Neuronal stem cell (in vitro differentiated cells): ENCODE data around the gene CCNQ.

Source experiments
- DNase-seq: peaks from one replicate; pipeline ENCODE4 v3.0.0-alpha.2; 2013; ENCODE audit warnings: low spot score
- H2AFZ ChIP-seq: one replicate; pipeline ENCODE4 v1.6.1; 2013; ENCODE audit warnings: mild to moderate bottlenecking, low read length, inconsistent platforms
- H2AK5ac ChIP-seq: 2 replicates; pipeline ENCODE4 v1.6.1; 2013; ENCODE audit warnings: low read depth, mild to moderate bottlenecking, inconsistent platforms, low read length, moderate library complexity, mixed read lengths
- H2BK120ac ChIP-seq: 2 replicates; pipeline ENCODE4 v1.6.1; 2013; ENCODE audit warnings: low read depth, mild to moderate bottlenecking, inconsistent platforms, low read length, moderate library complexity, mixed read lengths
- H2BK12ac ChIP-seq: one replicate; pipeline ENCODE4 v1.6.1; 2013; ENCODE audit warnings: low read length, inconsistent platforms
- H2BK15ac ChIP-seq: 2 replicates; pipeline ENCODE4 v1.6.1; 2013; ENCODE audit warnings: mild to moderate bottlenecking, low read length, inconsistent platforms, mixed read lengths
- H2BK5ac ChIP-seq: one replicate; pipeline ENCODE4 v1.6.1; 2013; ENCODE audit warnings: inconsistent platforms, mild to moderate bottlenecking, low read length, moderate library complexity
- H3K14ac ChIP-seq: one replicate; pipeline ENCODE4 v1.6.1; 2013; ENCODE audit warnings: low read length, inconsistent platforms
- H3K18ac ChIP-seq: 2 replicates; pipeline ENCODE4 v1.6.1; 2013; ENCODE audit warnings: low read length, inconsistent platforms
- H3K23ac ChIP-seq: 2 replicates; pipeline ENCODE4 v1.6.1; 2013; ENCODE audit warnings: low read depth, mild to moderate bottlenecking, mixed read lengths, low read length, inconsistent platforms; ENCODE audit not compliant: poor library complexity
- H3K27ac ChIP-seq: replicated peaks from 3 replicates; pipeline ENCODE4 v1.5.1; 2013; ENCODE audit warnings: low read length, inconsistent platforms
- H3K27me3 ChIP-seq, 3 experiments: 2 replicates each; pipeline ENCODE4 v1.6.1; 2013; ENCODE audit warnings: low read length in 3 of 3, mild to moderate bottlenecking in 2 of 3, inconsistent platforms in 1 of 3, low read depth in 1 of 3, mixed read lengths in 1 of 3, moderate library complexity in 1 of 3; ENCODE audit not compliant: control insufficient read depth in 3 of 3, insufficient read depth in 3 of 3
- H3K36me3 ChIP-seq, 2 donors: replicated peaks in 1 of 2; 2 replicates each; pipeline ENCODE4 v1.6.1; 2013; ENCODE audit warnings: low read length in 2 of 2; ENCODE audit not compliant: control insufficient read depth in 2 of 2, insufficient read depth in 2 of 2
- H3K4ac ChIP-seq: 2 replicates; pipeline ENCODE4 v1.6.1; 2013; ENCODE audit warnings: inconsistent platforms, mild to moderate bottlenecking, low read length, moderate library complexity
- H3K4me1 ChIP-seq, 2 donors: 1 replicate in 1 of 2; 2 replicates in 1 of 2; pipeline ENCODE4 v1.6.1; 2013; ENCODE audit warnings: low read length in 2 of 2, low read depth in 1 of 2; ENCODE audit not compliant: control insufficient read depth in 2 of 2, insufficient read depth in 1 of 2
- H3K4me2 ChIP-seq: one replicate; pipeline ENCODE4 v1.6.1; 2013; ENCODE audit warnings: mild to moderate bottlenecking, low read length, inconsistent platforms; ENCODE audit not compliant: insufficient read depth, poor library complexity, severe bottlenecking
- H3K4me3 ChIP-seq, 2 donors: 2 replicates each; pipeline ENCODE4 v1.5.1; 2013; ENCODE audit warnings: low read length in 2 of 2, mild to moderate bottlenecking in 2 of 2, inconsistent platforms in 1 of 2, moderate library complexity in 1 of 2
- H3K79me1 ChIP-seq: one replicate; pipeline ENCODE4 v1.6.1; 2013; ENCODE audit warnings: low read depth, mild to moderate bottlenecking, inconsistent platforms, low read length, moderate library complexity
- H3K9ac ChIP-seq: one replicate; pipeline ENCODE4 v1.6.1; 2013; ENCODE audit warnings: mild to moderate bottlenecking, low read depth, low read length, inconsistent platforms; ENCODE audit not compliant: poor library complexity
- H3K9me3 ChIP-seq, 2 donors: replicated peaks in 1 of 2; 2 replicates each; pipeline versions ENCODE3 to v1.6.1; 2013; ENCODE audit warnings: low read length in 2 of 2, mild to moderate bottlenecking in 2 of 2, inconsistent platforms in 1 of 2, low read depth in 1 of 2, mixed read lengths in 1 of 2, moderate library complexity in 1 of 2; ENCODE audit not compliant: control insufficient read depth in 2 of 2, insufficient read depth in 1 of 2
- H4K8ac ChIP-seq: one replicate; pipeline ENCODE4 v1.6.1; 2013; ENCODE audit warnings: low read depth, mild to moderate bottlenecking, inconsistent platforms, low read length, moderate library complexity
- H4K91ac ChIP-seq: one replicate; pipeline ENCODE4 v1.6.1; 2013; ENCODE audit warnings: low read length, low read depth, mild to moderate bottlenecking, inconsistent platforms; ENCODE audit not compliant: poor library complexity
- WGBS, 2 donors: extraction: QIAGEN DNeasy Blood & Tissue Kit; methylation state at CpG; one replicate each; pipeline ENCODE4 v1.1.7; 2013; ENCODE audit warnings: missing lambda C conversion rate in 2 of 2, mixed read lengths in 1 of 2; ENCODE audit not compliant: insufficient read length in 2 of 2, insufficient replicate concordance in 1 of 2; ENCODE audit errors: extremely low coverage in 2 of 2; 5-methylcytosine and 5-hydroxymethylcytosine counted together

Gene CCNQ

DNA sequence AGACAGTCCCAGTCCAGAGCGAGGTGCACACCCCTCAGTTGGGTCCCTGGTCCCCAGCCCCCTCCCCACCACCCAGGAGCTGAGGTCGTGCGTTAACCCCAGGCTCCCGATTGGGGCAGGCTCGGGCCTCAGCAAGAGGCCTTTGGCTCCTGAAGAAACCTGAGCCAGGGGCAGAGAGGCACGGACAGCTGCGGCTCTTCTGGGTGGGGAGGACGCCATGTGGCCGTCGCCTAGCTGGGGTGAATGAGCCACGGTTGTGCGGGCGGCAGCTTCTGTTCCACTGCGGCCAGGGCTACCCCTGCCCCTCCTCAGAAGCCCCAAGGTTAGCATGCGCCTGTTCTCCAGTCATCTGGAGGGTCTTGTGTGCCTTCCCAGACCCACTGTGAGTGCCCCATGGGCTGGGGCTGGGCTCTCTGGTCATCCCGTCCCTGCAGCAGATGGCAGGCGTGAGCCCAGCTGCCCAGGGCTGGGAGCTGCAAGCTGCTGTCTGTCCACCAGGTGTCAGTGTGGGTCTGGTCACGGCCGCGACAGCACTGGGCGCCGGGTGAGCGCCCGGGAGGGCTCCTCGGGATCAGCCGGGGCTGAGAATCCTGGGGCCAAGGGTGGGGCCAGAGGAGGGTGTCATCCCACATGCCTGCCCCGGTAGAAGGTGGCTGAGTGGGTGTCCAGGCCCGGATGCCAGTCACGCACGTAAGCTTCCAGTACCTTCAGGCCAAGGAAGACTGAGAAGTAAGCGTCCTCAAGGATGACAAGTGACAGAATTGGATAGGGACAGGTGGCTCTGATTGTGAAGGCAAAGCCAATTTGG, 59.6 kb downstream of the CCNQ start:
- H3K4me2 ChIP-seq, result no peak overlapping the region
- H3K18ac ChIP-seq, result no peak overlapping the region
- H2BK12ac ChIP-seq, result no peak overlapping the region
- no peaks in the 10 kb centered on the region for H3K4me1 ChIP-seq
- H2BK120ac ChIP-seq, result no peak overlapping the region
- no peak overlapping the region for H3K27ac ChIP-seq
- no peak overlapping the region for H3K14ac ChIP-seq
- no peaks in the 10 kb centered on the region for H3K36me3 ChIP-seq
- H4K91ac ChIP-seq, result no peak overlapping the region
- no peaks in the 10 kb centered on the region for H3K9me3 ChIP-seq
- H2AK5ac ChIP-seq, result no peak overlapping the region
- no peak overlapping the region for H3K4me3 ChIP-seq
- H2BK5ac ChIP-seq, result peak overlapping the region; percentile 53
- DNase-seq, result peak; percentile 45
- no peak overlapping the region for H4K8ac ChIP-seq
- H3K4ac ChIP-seq, result no peak overlapping the region
- WGBS, 2 donors, result no CpG with 5 or more reads among the region's 31 CpGs
- H3K27me3 ChIP-seq, result peaks cover 0 to 64% (median 0%) of the 10 kb centered on the region in 3 experiments
- H2BK15ac ChIP-seq, result no peak overlapping the region
- no peak overlapping the region for H3K9ac ChIP-seq
- H3K23ac ChIP-seq, result no peak overlapping the region
- H3K79me1 ChIP-seq, result no peaks in the 10 kb centered on the region
- H2AFZ ChIP-seq, result peak overlapping the region; percentile 21

DNA sequence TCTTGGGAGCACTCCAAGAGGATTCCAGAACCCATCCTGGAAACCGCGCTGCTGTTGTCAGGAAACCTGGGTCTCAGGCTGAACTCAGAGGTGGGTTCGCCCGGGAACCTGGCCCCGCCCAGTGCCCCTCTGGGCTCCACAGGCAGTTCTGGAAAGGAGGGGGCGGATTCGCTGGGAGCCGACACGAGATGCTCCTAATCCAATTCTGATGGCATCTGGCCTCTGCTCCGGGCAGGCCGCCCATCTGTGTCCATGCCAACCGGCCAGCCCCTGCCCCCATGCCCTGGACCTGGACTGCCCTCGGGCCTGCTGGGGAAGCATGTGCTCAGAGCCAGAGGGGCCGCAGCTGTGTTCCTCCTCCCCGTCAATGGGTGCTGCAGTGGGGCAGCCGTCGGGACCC, 60.5 kb downstream of the CCNQ start:
- no peak overlapping the region for H3K18ac ChIP-seq
- H3K27me3 ChIP-seq, result peaks cover 0 to 67% (median 0%) of the 10 kb centered on the region in 3 experiments
- H2BK120ac ChIP-seq, result no peak overlapping the region
- WGBS, 2 donors, result no CpG with 5 or more reads among the region's 17 CpGs
- H3K9me3 ChIP-seq, result no peaks in the 10 kb centered on the region
- no peaks in the 10 kb centered on the region for H3K79me1 ChIP-seq
- no peaks in the 10 kb centered on the region for H3K4me1 ChIP-seq
- no peak overlapping the region for H4K8ac ChIP-seq
- no peak overlapping the region for H4K91ac ChIP-seq
- no peak overlapping the region for H3K4me2 ChIP-seq
- H3K4me3 ChIP-seq, result no peak overlapping the region
- no peak overlapping the region for H3K27ac ChIP-seq
- H2AK5ac ChIP-seq, result peak overlapping the region; percentile 56
- no peak overlapping the region for H3K9ac ChIP-seq
- no peaks in the 10 kb centered on the region for H3K36me3 ChIP-seq
- H2BK15ac ChIP-seq, result no peak overlapping the region
- no peak overlapping the region for H3K23ac ChIP-seq
- H2BK5ac ChIP-seq, result no peak overlapping the region
- H3K14ac ChIP-seq, result no peak overlapping the region
- H2BK12ac ChIP-seq, result no peak overlapping the region
- no peak for DNase-seq
- no peak overlapping the region for H3K4ac ChIP-seq
- no peak overlapping the region for H2AFZ ChIP-seq
